Measurements from ENCODE around the gene GALNT13. TPM values are rescaled to one million over a fixed set of nuclear protein-coding genes. Genes with fewer than 3 reads are reported as not detected.

GALNT13 gene
- under 1 TPM; 0.26 to 0.64 TPM for total RNA-seq

DNA sequence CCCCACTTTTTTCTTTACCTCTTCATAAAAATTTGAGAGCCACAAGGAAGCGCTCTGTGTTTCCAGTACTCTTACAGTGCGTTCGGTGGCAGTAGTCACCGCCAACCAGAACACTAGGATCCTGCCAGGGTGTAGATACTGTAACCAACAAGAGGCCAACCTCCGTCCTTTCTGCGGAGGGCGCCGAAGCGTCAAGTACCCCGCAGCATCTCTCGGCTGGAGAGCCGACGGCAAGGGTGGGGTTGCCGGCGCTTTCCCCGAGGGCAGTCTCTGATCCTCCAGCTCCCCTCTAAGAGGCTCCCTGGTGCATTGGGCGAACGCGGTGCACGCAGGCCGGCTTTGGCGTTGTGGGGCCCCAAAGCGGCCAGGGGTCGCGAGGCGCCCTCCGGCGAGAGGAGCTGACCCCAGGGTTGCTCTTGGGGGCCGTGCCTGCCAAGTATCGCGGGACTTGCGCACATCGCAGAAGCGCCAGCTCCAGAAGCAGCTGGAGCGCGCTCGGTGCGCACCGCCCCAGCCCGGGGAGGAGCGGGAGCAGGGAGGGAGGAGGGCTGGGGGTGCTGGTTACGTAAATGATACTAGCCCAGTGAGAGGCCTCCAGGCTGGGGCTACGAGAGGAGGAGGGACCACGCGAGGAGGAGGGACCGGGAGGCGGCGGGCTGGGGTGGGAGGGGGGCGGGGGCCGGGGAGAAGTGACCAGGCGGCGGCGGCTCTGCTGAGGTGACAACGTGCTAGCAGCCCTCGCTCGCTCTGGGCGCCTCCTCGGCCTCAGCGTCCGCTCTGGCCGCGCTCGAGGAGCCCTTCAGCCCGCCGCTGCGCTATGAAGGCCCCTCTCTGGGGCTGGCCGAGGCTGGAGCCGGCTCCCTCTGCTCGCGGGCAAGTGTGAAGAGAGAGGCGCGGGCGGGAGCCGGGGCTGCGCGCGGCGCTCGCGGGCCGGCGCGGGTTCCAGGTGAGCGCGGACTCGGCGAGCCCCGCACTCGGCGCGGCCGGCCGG lies at the start of gene GALNT13:
Gene GALNT13 (plus strand): TSS at position 692 of the 991 bp plus-strand sequence.
- no peak within 1 kb of the TSS for H3K4me3 Mint-ChIP-seq
- H3K36me3 Mint-ChIP-seq, result peaks cover 3% of the 10 kb centered on the region
- H3K27me3 Mint-ChIP-seq, result peaks cover 34% of the 10 kb centered on the region
- POLR2A ChIA-PET, result no interaction called here
- no peaks in the 10 kb centered on the region for H3K4me1 Mint-ChIP-seq
- H3K27ac Mint-ChIP-seq, result peak within 1 kb of the TSS; percentile 17
- ATAC-seq (ENCODE audit: low read depth) (peak; percentile 33), DNase-seq (peak; percentile 32)
- no peaks in the 10 kb centered on the region for H3K9me3 Mint-ChIP-seq

DNA sequence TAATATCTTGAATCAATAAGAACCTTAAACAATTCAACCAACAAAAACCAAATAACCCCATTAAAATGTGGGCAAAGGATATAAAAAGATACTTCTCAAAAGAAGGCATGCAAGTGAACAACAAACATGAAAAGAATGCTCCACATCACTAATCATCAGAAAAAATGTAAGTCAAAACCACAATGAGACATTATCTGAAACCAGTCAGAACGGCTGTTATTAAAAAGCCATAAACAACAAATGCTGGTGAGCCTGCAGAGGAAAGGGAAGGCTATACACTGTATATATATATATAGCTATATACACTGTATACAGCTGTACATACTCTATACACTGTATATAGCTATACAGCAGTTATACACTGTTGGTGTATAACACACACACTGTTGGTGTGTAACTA lies 47.8 kb upstream of the GALNT13 start:
- Mint-ChIP-seq H3K9me3 (peaks cover 9% of the 10 kb centered on the region), H3K27me3 (no peaks in the 10 kb centered on the region), H3K36me3 (no peaks in the 10 kb centered on the region), H3K4me3 (no peak overlapping the region), H3K4me1 (no peaks in the 10 kb centered on the region), H3K27ac (no peak overlapping the region)
- DNase-seq (no peak), ATAC-seq (ENCODE audit: low read depth) (no peak)
- POLR2A ChIA-PET, result no interaction called here

DNA sequence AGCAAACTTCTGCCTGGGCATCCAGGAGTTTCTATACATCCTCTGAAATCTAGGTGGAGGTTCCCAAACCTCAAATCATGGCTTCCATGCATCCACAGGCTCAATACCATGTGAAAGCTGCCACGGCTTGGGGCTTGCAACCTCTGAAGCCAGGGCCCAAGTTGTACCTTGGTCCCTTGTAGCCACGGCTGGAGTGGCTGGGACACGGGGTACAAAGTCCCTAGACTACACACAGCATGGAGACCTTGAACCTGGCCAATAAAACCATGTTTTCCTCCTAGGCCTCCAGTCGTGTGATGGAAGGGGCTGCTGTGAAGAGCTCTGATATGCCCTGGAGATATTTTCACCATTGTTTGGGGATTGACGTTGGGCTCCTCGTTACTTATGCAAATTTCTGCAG lies 43.4 kb upstream of the GALNT13 start:
- no peak for DNase-seq
- POLR2A ChIA-PET, result no interaction called here
- H3K36me3 Mint-ChIP-seq, result no peaks in the 10 kb centered on the region
- no peak for ATAC-seq (ENCODE audit: low read depth)
- no peaks in the 10 kb centered on the region for H3K4me1 Mint-ChIP-seq
- H3K9me3 Mint-ChIP-seq, result peaks cover 13% of the 10 kb centered on the region
- no peak overlapping the region for H3K4me3 Mint-ChIP-seq
- no peaks in the 10 kb centered on the region for H3K27me3 Mint-ChIP-seq
- H3K27ac Mint-ChIP-seq, result no peak overlapping the region

DNA sequence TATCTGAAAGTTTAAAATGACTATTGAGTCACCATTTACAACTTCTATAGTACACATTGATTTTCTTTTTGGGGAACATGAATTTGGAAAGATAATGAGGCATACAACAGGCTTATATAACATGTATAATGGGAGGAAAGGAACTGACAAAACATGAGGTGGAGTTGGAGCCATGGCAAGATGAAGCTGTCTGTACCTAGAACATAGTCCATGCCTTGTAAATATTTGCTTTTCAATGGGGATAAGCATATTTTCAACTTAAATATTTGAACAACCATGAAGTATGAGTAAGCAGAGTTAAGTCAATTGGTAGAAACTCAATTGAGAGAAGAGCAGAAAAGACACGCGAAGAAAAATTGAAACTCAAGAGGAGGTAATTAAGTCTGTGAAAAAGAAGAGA lies 37.1 kb upstream of the GALNT13 start:
- Mint-ChIP-seq H3K4me1 (no peaks in the 10 kb centered on the region), H3K9me3 (peaks cover 8% of the 10 kb centered on the region), H3K4me3 (no peak overlapping the region), H3K36me3 (no peaks in the 10 kb centered on the region), H3K27ac (no peak overlapping the region), H3K27me3 (no peaks in the 10 kb centered on the region)
- ATAC-seq (ENCODE audit: low read depth) (no peak), DNase-seq (no peak)
- POLR2A ChIA-PET, result no interaction called here

DNA sequence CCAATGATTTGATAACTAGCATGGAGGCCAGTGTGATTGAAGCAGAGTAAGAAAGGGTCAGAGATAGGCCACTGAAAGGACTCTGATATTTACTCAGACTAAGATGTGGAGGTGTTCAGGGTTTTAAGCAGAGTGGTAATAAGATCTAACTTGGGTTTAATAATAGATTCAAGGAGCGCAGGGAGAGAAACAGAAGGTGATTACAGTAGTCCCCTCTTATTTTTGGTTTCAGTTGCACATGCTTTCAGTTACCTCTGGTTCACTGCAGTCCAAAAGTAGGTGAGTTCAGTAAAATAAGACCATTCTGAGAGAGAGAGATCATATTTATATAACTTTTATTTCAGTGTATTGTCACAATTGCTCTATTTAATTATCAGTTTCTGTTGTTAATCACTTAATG lies 13.5 kb upstream of the GALNT13 start:
- H3K4me1 Mint-ChIP-seq, result no peaks in the 10 kb centered on the region
- no peaks in the 10 kb centered on the region for H3K27me3 Mint-ChIP-seq
- ATAC-seq (ENCODE audit: low read depth) (no peak), DNase-seq (no peak)
- H3K9me3 Mint-ChIP-seq, result no peaks in the 10 kb centered on the region
- no peaks in the 10 kb centered on the region for H3K36me3 Mint-ChIP-seq
- POLR2A ChIA-PET, result no interaction called here
- no peak overlapping the region for H3K4me3 Mint-ChIP-seq
- H3K27ac Mint-ChIP-seq, result no peak overlapping the region

DNA sequence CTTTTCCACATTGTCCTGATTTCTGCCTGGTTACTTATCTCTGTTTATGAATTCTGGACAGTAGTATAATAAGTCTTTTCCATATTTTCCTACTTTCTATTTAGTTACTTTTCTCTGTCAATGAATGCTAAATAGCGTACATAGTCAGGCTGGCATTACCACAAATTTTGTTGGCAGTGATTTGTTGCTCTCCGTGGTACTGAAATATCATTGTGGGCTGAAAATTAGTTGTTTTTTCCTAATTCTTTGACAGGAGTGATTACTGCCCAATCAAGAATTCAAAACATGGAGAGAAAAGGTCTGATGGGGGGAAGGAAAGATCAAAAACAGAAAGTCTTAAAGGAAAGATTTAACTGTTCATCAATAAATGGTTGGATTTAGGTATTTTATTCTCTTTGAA lies 7.7 kb upstream of the GALNT13 start:
- H3K9me3 Mint-ChIP-seq, result no peaks in the 10 kb centered on the region
- H3K27ac Mint-ChIP-seq, result no peak overlapping the region
- no peaks in the 10 kb centered on the region for H3K4me1 Mint-ChIP-seq
- no peaks in the 10 kb centered on the region for H3K27me3 Mint-ChIP-seq
- POLR2A ChIA-PET, result no interaction called here
- no peak overlapping the region for H3K4me3 Mint-ChIP-seq
- ATAC-seq (ENCODE audit: low read depth) (no peak), DNase-seq (no peak)
- H3K36me3 Mint-ChIP-seq, result no peaks in the 10 kb centered on the region

DNA sequence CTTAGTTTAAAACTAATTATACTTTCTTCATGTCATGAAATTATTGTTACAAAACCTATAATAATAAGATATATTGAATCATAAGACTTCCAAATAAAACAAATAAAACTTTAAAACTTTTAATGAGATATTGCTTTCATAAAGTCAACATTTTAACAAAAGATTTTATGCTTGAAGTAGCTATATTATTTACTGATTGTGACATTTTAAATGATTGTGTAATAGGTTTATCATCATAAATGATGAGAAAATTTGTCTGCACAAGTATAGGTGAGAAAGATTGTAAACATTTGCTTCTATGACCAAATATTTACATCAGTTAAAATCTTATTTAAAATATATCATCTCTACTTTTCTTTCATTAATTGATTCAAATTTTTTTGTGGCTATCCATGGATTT lies 5.1 kb upstream of the GALNT13 start:
- no peaks in the 10 kb centered on the region for H3K4me1 Mint-ChIP-seq

DNA sequence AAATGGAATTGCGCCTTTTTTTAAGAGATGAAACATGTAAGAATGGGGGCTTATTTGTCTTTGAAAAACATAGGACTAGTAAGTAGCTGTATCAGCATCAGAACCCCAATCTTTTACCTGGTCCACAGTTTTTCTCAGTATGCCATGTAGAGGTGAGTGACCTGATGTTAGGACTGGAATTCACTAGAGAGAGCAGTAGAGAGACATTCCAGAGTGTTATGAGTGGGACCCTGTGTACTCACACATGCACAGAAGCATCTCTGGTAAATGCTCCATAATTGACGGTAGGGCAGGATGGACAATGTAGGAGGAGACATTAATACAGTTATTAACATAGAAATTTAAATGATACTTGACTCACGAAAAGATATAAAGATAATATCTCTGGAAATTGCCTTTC lies 1.4 kb upstream of the GALNT13 start:
- no peak for DNase-seq
- H3K9me3 Mint-ChIP-seq, result no peaks in the 10 kb centered on the region
- ATAC-seq (ENCODE audit: low read depth), result no peak
- POLR2A ChIA-PET, result no interaction called here
- H3K27me3 Mint-ChIP-seq, result peaks cover 34% of the 10 kb centered on the region
- no peak overlapping the region for H3K27ac Mint-ChIP-seq
- no peak overlapping the region for H3K4me3 Mint-ChIP-seq
- H3K36me3 Mint-ChIP-seq, result peaks cover 3% of the 10 kb centered on the region
- no peaks in the 10 kb centered on the region for H3K4me1 Mint-ChIP-seq

More for the DNA sequence above, 5.1 kb upstream of the GALNT13 start:
- Mint-ChIP-seq H3K27me3 (peaks cover 13% of the 10 kb centered on the region), H3K9me3 (no peaks in the 10 kb centered on the region), H3K36me3 (no peaks in the 10 kb centered on the region), H3K4me3 (no peak overlapping the region), H3K27ac (no peak overlapping the region)
- ATAC-seq (ENCODE audit: low read depth) (no peak), DNase-seq (no peak)
- POLR2A ChIA-PET, result no interaction called here

DNA sequence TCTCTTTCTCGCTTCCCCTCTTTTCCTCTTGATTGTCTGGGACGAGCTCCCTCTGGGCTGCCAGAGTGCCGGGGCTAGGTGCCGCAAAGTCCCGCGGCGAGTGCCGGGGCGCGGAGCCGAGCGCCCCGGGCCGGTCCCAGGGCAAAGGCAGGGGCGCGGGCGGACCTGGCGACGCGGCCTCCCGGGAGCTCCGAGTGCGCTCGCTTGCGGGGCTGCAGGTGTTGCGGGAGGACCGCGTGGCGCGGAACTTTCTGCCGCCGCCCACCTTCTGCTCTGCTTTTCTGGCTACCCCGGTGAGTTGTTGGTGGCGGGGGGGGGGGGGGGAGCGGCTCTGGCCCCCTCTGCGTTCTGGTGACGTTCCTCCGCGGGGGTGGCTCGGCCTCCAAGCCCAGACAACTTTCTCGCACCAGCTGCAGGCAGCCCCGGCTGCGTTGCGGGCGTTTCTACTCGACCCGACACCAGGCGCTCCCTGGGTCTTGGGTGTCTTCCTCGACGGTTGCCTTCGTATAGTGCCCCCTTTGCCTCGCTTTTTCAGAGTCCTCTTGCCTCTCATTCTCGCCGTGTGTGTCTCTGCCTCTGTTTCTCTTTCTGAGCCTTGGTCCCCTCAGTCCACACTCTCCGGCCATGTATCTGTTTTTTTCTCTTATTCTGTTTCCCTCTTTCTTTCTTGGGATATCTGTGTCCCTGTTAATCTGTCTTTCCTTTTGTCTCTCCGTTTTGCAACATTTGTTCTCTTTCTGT lies 759 bp downstream of the GALNT13 start:
- peaks cover 3% of the 10 kb centered on the region for H3K36me3 Mint-ChIP-seq
- ATAC-seq (ENCODE audit: low read depth) (no peak), DNase-seq (no peak)
- peaks cover 34% of the 10 kb centered on the region for H3K27me3 Mint-ChIP-seq
- peak overlapping the region; percentile 17 for H3K27ac Mint-ChIP-seq
- POLR2A ChIA-PET, result no interaction called here
- no peaks in the 10 kb centered on the region for H3K9me3 Mint-ChIP-seq
- H3K4me1 Mint-ChIP-seq, result no peaks in the 10 kb centered on the region
- H3K4me3 Mint-ChIP-seq, result peak overlapping the region; percentile 56

DNA sequence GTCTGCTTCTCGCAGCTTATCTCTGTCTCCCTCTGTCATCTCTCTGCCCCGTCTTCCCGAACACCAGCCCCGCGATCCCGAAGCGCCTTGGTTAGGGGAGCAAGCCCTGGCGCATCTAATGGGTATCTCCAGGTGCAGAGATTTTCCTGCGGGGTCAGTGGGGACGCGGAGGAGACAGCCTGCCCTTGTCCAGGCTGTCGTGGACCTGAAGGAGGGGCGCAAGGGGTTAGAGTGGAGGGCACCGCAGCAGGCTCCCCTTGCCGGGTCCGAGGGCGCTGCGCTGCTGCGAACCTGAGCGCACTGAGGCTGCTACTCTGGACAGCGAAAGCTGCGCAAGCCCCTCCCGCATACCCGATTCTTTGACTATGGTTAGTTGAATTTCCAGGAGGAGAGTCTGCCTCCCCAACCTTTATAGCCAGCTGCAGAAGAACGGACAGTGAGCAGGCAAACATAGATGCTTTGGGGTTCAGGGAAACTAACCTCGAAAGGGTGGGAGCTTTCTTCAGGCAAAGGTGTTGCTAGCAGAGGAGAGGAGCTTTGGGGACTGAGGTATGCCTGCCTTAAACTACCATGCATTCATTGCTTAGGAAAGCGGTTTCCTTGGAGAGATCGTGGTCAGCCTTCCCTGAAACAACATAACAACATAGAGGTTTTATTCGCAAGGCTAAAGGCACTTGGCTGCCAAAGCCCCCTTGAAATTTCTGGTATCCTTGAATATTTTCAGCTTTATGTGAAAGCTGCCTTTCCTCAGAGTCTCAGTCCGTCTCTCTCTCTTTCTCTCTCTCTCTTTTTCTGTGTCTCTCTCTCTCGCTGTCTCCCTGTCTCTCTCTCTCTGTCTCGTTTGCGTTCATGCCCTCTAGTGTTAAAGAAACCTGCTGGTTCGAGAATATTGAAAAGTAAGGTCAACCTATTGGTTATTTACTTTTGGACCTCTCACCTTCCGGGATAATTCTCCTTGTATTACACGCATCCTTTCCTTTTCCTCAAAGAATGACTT lies 1.6 kb downstream of the GALNT13 start:
- Mint-ChIP-seq H3K27ac (peak overlapping the region; percentile 17), H3K4me3 (peak overlapping the region; percentile 56), H3K9me3 (no peaks in the 10 kb centered on the region), H3K36me3 (peaks cover 3% of the 10 kb centered on the region), H3K27me3 (peaks cover 34% of the 10 kb centered on the region), H3K4me1 (no peaks in the 10 kb centered on the region)
- POLR2A ChIA-PET, result interaction anchor here (0.7 kb wide), 1 partner anchor 233 kb away, joined by 3 read pairs; no protein-coding TSS in a partner anchor
- DNase-seq (no peak), ATAC-seq (ENCODE audit: low read depth) (no peak)

DNA sequence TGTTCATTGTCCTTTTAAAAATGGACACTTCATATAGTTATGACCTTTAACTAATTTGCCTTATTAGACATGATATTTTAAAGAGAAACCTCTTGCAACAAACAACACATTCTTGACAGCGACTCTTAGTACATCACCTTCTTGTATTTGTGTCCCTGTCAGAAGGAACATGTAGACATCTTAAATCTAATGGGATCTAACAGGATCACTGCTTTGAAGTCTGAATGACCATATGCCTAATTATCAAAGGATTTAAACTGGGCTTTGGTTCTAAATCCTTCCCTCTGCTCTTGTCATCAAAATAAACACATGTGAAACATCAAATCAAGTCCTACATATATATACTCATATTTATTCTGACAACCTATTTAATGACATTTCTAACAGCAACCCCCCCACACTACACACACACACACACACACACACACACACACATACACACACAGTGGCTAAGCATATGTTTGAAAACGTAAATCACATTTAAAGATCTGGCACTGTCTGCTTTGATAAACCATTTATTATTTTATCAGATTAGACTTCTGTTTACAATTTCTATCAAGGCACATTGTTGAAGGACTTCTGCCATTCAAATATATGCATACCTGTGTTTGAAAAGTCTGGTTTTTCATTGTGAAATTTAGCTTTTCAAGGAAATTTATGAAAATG lies 4.2 kb downstream of the GALNT13 start:
- Mint-ChIP-seq H3K27me3 (peaks cover 24% of the 10 kb centered on the region), H3K27ac (no peak overlapping the region), H3K4me3 (no peak overlapping the region), H3K9me3 (no peaks in the 10 kb centered on the region), H3K4me1 (no peaks in the 10 kb centered on the region), H3K36me3 (peaks cover 3% of the 10 kb centered on the region)
- ATAC-seq (ENCODE audit: low read depth) (no peak), DNase-seq (no peak)
- POLR2A ChIA-PET, result no interaction called here

DNA sequence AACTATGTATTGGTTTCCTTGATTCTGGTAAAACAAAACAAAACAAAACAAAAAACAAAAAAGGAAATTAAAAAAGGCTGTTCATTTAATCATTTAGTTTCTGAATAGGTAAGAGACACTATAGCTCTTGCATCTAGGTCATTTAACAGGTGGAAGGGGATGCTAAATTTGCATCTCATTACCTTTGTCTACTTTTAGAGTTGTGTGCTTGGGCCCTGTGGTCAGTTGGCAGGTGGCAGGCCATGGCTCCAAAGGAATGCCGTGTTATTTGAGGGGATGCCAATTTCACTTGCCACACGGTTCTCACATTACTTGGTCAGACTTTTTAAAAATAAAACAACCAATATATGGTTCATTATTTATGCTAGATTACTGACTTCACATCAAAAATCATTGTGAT lies 9.2 kb downstream of the GALNT13 start:
- H3K9me3 Mint-ChIP-seq, result no peaks in the 10 kb centered on the region
- no peak overlapping the region for H3K27ac Mint-ChIP-seq
- H3K27me3 Mint-ChIP-seq, result no peaks in the 10 kb centered on the region
- POLR2A ChIA-PET, result no interaction called here
- no peaks in the 10 kb centered on the region for H3K4me1 Mint-ChIP-seq
- no peaks in the 10 kb centered on the region for H3K36me3 Mint-ChIP-seq
- ATAC-seq (ENCODE audit: low read depth) (no peak), DNase-seq (no peak)
- H3K4me3 Mint-ChIP-seq, result no peak overlapping the region

DNA sequence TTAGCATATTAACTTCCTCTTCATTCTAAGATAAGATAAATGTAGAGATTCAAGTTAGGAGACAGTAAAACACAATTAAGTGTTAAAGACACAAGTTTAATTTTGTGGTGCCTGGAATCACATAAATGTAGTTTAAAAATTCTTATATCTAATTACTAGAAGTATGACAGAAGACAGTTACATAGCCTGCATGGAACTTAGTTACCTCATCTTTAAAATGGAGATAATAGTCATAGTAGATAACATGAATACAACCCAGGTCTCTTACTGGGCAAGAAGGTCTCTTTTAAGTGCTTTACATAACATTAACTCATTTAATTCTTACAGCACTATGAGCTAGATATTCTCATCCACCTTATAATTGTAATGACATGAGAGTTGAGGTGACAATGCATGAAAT lies 15.1 kb downstream of the GALNT13 start:
- H3K4me3 Mint-ChIP-seq, result no peak overlapping the region
- no peaks in the 10 kb centered on the region for H3K36me3 Mint-ChIP-seq
- DNase-seq (no peak), ATAC-seq (ENCODE audit: low read depth) (no peak)
- H3K9me3 Mint-ChIP-seq, result no peaks in the 10 kb centered on the region
- no peaks in the 10 kb centered on the region for H3K4me1 Mint-ChIP-seq
- POLR2A ChIA-PET, result no interaction called here
- H3K27me3 Mint-ChIP-seq, result no peaks in the 10 kb centered on the region
- H3K27ac Mint-ChIP-seq, result no peak overlapping the region
